ENCODE measurements around the gene PPIL1.

Gene PPIL1

GRCh38 chr6:36920049-36920448 is 45.4 kb upstream of the PPIL1 start:
- Histone ChIP-seq H3K79me2 (ENCODE audit: insufficient read depth, low read length) (no peaks in the 10 kb centered on the region), H3K27ac (ENCODE audit: low read depth, low read length) (no peak overlapping the region), H2AFZ (ENCODE audit: low read depth, low read length, severe bottlenecking) (no peak overlapping the region), H3K27me3 (ENCODE audit: low read length) (no peaks in the 10 kb centered on the region), H3K9me2 (replicated peaks; ENCODE audit: insufficient read depth, low read length) (no peaks in the 10 kb centered on the region), H3K4me3 (ENCODE audit: insufficient read depth, low read length, poor library complexity, severe bottlenecking) (no peak overlapping the region), H3F3A (ENCODE audit: insufficient read depth) (0 out of 2 replicates have a peak, but pooled peaks cover 4% of the 10 kb centered on the region), H3K4me2 (ENCODE audit: low read depth, low read length, poor library complexity, severe bottlenecking) (no peak overlapping the region), H3K36me3 (ENCODE audit: low read length) (peaks cover 42% of the 10 kb centered on the region), H3K9ac (ENCODE audit: low read length) (no peak overlapping the region), H4K20me1 (ENCODE audit: low read depth, low read length) (no peaks in the 10 kb centered on the region), H3K9me3 (ENCODE audit: insufficient read depth, low read length) (no peaks in the 10 kb centered on the region)
- TF ChIP-seq CTCF (IDR thresholded peaks at IDR 0.05; ENCODE audit: insufficient read depth, low read length, poor library complexity, severe bottlenecking) = no peak
- TF ChIP-seq EZH2phosphoT487 (conservative IDR thresholded peaks at IDR 0.05; ENCODE audit: low read length) = no peak

- 0 out of 2 replicates have a peak, but pooled peaks cover 4% of the 10 kb centered on the region for H3F3A ChIP-seq (ENCODE audit: insufficient read depth)
- no peaks in the 10 kb centered on the region for H4K20me1 ChIP-seq (ENCODE audit: low read depth, low read length)
- H3K4me2 ChIP-seq (ENCODE audit: low read depth, low read length, poor library complexity, severe bottlenecking) = no peak overlapping the region
- no peaks in the 10 kb centered on the region for H3K27me3 ChIP-seq (ENCODE audit: low read length)
- H2AFZ ChIP-seq (ENCODE audit: low read depth, low read length, severe bottlenecking) = no peak overlapping the region
- peaks cover 32% of the 10 kb centered on the region for H3K36me3 ChIP-seq (ENCODE audit: low read length)
- H3K9ac ChIP-seq (ENCODE audit: low read length) = no peak overlapping the region
- TF ChIP-seq EZH2phosphoT487 (conservative IDR thresholded peaks at IDR 0.05; ENCODE audit: low read length) (no peak), CTCF (IDR thresholded peaks at IDR 0.05; ENCODE audit: insufficient read depth, low read length, poor library complexity, severe bottlenecking) (no peak)
- no peaks in the 10 kb centered on the region for H3K79me2 ChIP-seq (ENCODE audit: insufficient read depth, low read length)
- H3K4me3 ChIP-seq (ENCODE audit: insufficient read depth, low read length, poor library complexity, severe bottlenecking) = no peak overlapping the region
- no peaks in the 10 kb centered on the region for H3K9me2 ChIP-seq (replicated peaks; ENCODE audit: insufficient read depth, low read length)
- no peak overlapping the region for H3K27ac ChIP-seq (ENCODE audit: low read depth, low read length)
- H3K9me3 ChIP-seq (ENCODE audit: insufficient read depth, low read length) = no peaks in the 10 kb centered on the region
Observed at GRCh38 chr6:36917541-36918193, 43.1 kb upstream of the PPIL1 start.

GRCh38 chr6:36916126-36916525 is 41.5 kb upstream of the PPIL1 start:
- Histone ChIP-seq H2AFZ (ENCODE audit: low read depth, low read length, severe bottlenecking) (no peak overlapping the region), H4K20me1 (ENCODE audit: low read depth, low read length) (no peaks in the 10 kb centered on the region), H3K27ac (ENCODE audit: low read depth, low read length) (no peak overlapping the region), H3K27me3 (ENCODE audit: low read length) (no peaks in the 10 kb centered on the region), H3K9me3 (ENCODE audit: insufficient read depth, low read length) (no peaks in the 10 kb centered on the region), H3F3A (ENCODE audit: insufficient read depth) (0 out of 2 replicates have a peak, but pooled peaks cover 4% of the 10 kb centered on the region), H3K36me3 (ENCODE audit: low read length) (peaks cover 37% of the 10 kb centered on the region), H3K9ac (ENCODE audit: low read length) (no peak overlapping the region), H3K9me2 (replicated peaks; ENCODE audit: insufficient read depth, low read length) (no peaks in the 10 kb centered on the region), H3K4me3 (ENCODE audit: insufficient read depth, low read length, poor library complexity, severe bottlenecking) (no peak overlapping the region), H3K79me2 (ENCODE audit: insufficient read depth, low read length) (no peaks in the 10 kb centered on the region), H3K4me2 (ENCODE audit: low read depth, low read length, poor library complexity, severe bottlenecking) (no peak overlapping the region)
- no peak for TF ChIP-seq EZH2phosphoT487 (conservative IDR thresholded peaks at IDR 0.05; ENCODE audit: low read length)
- no peak for TF ChIP-seq CTCF (IDR thresholded peaks at IDR 0.05; ENCODE audit: insufficient read depth, low read length, poor library complexity, severe bottlenecking)
